ENCODE measurements around the gene RASSF5. TPM values are rescaled to one million over a fixed set of nuclear protein-coding genes. Genes with fewer than 3 reads are reported as not detected.

RASSF5 gene
- total and polyA plus RNA-seq, 2 of the 13 experiments (the other 11 are each of a cell fraction or from before 2014, with no cell fraction given) = 0.18 to 0.40 TPM

DNA sequence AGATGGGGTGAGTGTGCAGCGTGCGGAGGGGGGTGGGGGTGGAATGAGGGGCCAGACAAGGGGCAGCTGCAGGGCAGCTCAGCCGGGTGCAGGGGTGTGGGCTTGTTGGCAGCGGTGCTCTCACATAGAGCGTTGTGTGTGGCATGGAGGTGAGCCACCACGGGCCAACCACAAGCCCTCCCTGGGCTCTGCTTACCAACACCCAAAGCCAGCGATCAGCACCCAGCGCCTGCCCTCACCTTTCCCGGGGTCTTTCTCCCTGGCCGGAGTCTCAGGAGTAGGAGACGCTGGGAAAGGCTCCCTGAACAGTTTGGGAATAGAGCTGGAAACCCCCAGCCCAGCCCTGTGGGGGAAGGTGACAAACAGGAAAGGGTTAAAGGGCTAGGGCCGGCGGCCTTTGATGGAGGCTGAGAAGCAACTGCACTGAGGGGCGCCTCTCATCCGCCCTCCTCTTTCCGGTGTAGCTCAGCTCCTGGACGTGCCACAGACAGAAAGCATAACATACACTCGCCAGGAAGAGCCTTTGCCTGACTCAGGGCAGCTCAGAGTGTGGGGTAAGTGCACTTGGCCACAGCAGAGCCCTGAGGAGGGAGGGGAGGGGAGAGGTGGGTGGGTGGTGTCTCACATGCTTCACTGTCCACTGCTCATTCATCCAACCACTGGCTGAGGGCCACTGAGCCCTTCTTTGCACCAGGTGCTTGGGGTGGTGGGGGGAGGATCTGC lies 36.5 kb upstream of the RASSF5 start (continued):
- no peak for TF ChIP-seq SAFB2 (CRISPR knock-in tag; IDR thresholded peaks at IDR 0.05; ENCODE audit: borderline replicate concordance, low read depth)
- no peak for TF ChIP-seq POGK (CRISPR knock-in tag; conservative IDR thresholded peaks at IDR 0.05)
- TF ChIP-seq, protein P1, sequence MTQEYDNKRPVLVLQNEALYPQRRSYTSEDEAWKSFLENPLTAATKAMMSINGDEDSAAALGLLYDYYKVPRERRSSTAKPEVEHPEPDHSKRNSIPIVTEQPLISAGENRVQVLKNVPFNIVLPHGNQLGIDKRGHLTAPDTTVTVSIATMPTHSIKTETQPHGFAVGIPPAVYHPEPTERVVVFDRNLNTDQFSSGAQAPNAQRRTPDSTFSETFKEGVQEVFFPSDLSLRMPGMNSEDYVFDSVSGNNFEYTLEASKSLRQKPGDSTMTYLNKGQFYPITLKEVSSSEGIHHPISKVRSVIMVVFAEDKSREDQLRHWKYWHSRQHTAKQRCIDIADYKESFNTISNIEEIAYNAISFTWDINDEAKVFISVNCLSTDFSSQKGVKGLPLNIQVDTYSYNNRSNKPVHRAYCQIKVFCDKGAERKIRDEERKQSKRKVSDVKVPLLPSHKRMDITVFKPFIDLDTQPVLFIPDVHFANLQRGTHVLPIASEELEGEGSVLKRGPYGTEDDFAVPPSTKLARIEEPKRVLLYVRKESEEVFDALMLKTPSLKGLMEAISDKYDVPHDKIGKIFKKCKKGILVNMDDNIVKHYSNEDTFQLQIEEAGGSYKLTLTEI (CRISPR knock-in tag; conservative IDR thresholded peaks at IDR 0.05) = no peak
- no peak for TF ChIP-seq FLYWCH1 (CRISPR knock-in tag; IDR thresholded peaks at IDR 0.05)
- TF ChIP-seq ATF4 (CRISPR knock-in tag; IDR thresholded peaks at IDR 0.05) = no peak
- TF ChIP-seq, protein P2, sequence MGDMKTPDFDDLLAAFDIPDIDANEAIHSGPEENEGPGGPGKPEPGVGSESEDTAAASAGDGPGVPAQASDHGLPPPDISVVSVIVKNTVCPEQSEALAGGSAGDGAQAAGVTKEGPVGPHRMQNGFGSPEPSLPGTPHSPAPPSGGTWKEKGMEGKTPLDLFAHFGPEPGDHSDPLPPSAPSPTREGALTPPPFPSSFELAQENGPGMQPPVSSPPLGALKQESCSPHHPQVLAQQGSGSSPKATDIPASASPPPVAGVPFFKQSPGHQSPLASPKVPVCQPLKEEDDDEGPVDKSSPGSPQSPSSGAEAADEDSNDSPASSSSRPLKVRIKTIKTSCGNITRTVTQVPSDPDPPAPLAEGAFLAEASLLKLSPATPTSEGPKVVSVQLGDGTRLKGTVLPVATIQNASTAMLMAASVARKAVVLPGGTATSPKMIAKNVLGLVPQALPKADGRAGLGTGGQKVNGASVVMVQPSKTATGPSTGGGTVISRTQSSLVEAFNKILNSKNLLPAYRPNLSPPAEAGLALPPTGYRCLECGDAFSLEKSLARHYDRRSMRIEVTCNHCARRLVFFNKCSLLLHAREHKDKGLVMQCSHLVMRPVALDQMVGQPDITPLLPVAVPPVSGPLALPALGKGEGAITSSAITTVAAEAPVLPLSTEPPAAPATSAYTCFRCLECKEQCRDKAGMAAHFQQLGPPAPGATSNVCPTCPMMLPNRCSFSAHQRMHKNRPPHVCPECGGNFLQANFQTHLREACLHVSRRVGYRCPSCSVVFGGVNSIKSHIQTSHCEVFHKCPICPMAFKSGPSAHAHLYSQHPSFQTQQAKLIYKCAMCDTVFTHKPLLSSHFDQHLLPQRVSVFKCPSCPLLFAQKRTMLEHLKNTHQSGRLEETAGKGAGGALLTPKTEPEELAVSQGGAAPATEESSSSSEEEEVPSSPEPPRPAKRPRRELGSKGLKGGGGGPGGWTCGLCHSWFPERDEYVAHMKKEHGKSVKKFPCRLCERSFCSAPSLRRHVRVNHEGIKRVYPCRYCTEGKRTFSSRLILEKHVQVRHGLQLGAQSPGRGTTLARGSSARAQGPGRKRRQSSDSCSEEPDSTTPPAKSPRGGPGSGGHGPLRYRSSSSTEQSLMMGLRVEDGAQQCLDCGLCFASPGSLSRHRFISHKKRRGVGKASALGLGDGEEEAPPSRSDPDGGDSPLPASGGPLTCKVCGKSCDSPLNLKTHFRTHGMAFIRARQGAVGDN (CRISPR knock-in tag; IDR thresholded peaks at IDR 0.05) = peak; percentile 72
- TF ChIP-seq ZKSCAN1 (IDR thresholded peaks at IDR 0.05; ENCODE audit: low read length) = no peak
- TF ChIP-seq CC2D1A (CRISPR knock-in tag; IDR thresholded peaks at IDR 0.05) = no peak
- TF ChIP-seq, protein P3, sequence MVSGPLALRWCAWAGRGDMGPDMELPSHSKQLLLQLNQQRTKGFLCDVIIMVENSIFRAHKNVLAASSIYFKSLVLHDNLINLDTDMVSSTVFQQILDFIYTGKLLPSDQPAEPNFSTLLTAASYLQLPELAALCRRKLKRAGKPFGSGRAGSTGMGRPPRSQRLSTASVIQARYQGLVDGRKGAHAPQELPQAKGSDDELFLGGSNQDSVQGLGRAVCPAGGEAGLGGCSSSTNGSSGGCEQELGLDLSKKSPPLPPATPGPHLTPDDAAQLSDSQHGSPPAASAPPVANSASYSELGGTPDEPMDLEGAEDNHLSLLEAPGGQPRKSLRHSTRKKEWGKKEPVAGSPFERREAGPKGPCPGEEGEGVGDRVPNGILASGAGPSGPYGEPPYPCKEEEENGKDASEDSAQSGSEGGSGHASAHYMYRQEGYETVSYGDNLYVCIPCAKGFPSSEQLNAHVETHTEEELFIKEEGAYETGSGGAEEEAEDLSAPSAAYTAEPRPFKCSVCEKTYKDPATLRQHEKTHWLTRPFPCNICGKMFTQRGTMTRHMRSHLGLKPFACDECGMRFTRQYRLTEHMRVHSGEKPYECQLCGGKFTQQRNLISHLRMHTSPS (CRISPR knock-in tag; IDR thresholded peaks at IDR 0.05; ENCODE audit: low read depth) = no peak
- no peak for TF ChIP-seq SRY (CRISPR knock-in tag; IDR thresholded peaks at IDR 0.05)
- TF ChIP-seq ZSCAN30 (CRISPR knock-in tag; IDR thresholded peaks at IDR 0.05) = no peak
- TF ChIP-seq NCOA1 (CRISPR knock-in tag; IDR thresholded peaks at IDR 0.05) = no peak
- TF ChIP-seq, protein P4, sequence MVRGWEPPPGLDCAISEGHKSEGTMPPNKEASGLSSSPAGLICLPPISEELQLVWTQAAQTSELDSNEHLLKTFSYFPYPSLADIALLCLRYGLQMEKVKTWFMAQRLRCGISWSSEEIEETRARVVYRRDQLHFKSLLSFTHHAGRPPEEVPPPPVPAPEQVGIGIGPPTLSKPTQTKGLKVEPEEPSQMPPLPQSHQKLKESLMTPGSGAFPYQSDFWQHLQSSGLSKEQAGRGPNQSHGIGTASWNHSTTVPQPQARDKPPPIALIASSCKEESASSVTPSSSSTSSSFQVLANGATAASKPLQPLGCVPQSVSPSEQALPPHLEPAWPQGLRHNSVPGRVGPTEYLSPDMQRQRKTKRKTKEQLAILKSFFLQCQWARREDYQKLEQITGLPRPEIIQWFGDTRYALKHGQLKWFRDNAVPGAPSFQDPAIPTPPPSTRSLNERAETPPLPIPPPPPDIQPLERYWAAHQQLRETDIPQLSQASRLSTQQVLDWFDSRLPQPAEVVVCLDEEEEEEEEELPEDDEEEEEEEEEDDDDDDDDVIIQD (CRISPR knock-in tag; IDR thresholded peaks at IDR 0.05; ENCODE audit: low read depth) = no peak
- no peak for TF ChIP-seq ZNF775 (CRISPR knock-in tag; IDR thresholded peaks at IDR 0.05; ENCODE audit: borderline replicate concordance)
